H9 (cell line): ENCODE measurements around the gene ACOT11. TPM values are rescaled to one million over a fixed set of nuclear protein-coding genes. Genes with fewer than 3 reads are reported as not detected.

Experiments used
- DNase-seq: peaks from one replicate; pipeline ENCODE4 v3.0.0-alpha.2; 2017
- H2AFZ ChIP-seq: one replicate; pipeline ENCODE4 v1.6.1; 2013; ENCODE audit warnings: mild to moderate bottlenecking, low read length, control low read depth, moderate library complexity
- H2AK5ac ChIP-seq: 2 replicates; pipeline ENCODE4 v1.6.1; 2013; ENCODE audit warnings: low read length, control low read depth, mixed read lengths; ENCODE audit not compliant: insufficient read length
- H2BK120ac ChIP-seq: one replicate; pipeline ENCODE4 v1.6.1; 2013; ENCODE audit warnings: low read depth, mild to moderate bottlenecking, low read length, control low read depth, inconsistent platforms; ENCODE audit not compliant: poor library complexity, severe bottlenecking
- H2BK12ac ChIP-seq: 2 replicates; pipeline ENCODE4 v1.6.1; 2013; ENCODE audit warnings: low read length, control low read depth, mixed read lengths, low read depth; ENCODE audit not compliant: insufficient read length
- H2BK15ac ChIP-seq: 2 replicates; pipeline ENCODE4 v1.6.1; 2013; ENCODE audit warnings: low read depth, low read length, control low read depth
- H2BK20ac ChIP-seq: one replicate; pipeline ENCODE4 v1.6.1; 2013; ENCODE audit warnings: low read depth, mild to moderate bottlenecking, low read length, control low read depth, inconsistent platforms; ENCODE audit not compliant: poor library complexity, severe bottlenecking
- H2BK5ac ChIP-seq: 2 replicates; pipeline ENCODE4 v1.6.1; 2013; ENCODE audit warnings: low read length, control low read depth, mixed read lengths; ENCODE audit not compliant: insufficient read length
- H3K14ac ChIP-seq: 2 replicates; pipeline ENCODE4 v1.6.1; 2013; ENCODE audit warnings: low read length, control low read depth; ENCODE audit not compliant: insufficient read depth
- H3K18ac ChIP-seq: 2 replicates; pipeline ENCODE4 v1.6.1; 2013; ENCODE audit warnings: low read depth, mild to moderate bottlenecking, mixed read lengths, low read length, control low read depth; ENCODE audit not compliant: insufficient read length
- H3K23ac ChIP-seq: 2 replicates; pipeline ENCODE4 v1.6.1; 2013; ENCODE audit warnings: low read length, control low read depth, mixed read lengths, low read depth; ENCODE audit not compliant: insufficient read length
- H3K23me2 ChIP-seq: 2 replicates; pipeline ENCODE4 v1.6.1; 2013; ENCODE audit warnings: low read depth, mild to moderate bottlenecking, mixed read lengths, low read length, control low read depth; ENCODE audit not compliant: insufficient read length, poor library complexity, severe bottlenecking
- H3K27ac ChIP-seq: 2 replicates; pipeline ENCODE4 v1.5.1; 2013; ENCODE audit warnings: low read length, control low read depth, mixed read lengths, low read depth; ENCODE audit not compliant: insufficient read length
- H3K27me3 ChIP-seq: 2 replicates; pipeline ENCODE4 v1.6.1; 2013; ENCODE audit warnings: low read length, control low read depth, inconsistent platforms; ENCODE audit not compliant: insufficient read depth
- H3K4ac ChIP-seq: 2 replicates; pipeline ENCODE4 v1.6.1; 2013; ENCODE audit warnings: low read depth, mild to moderate bottlenecking, control low read depth, inconsistent platforms, low read length, moderate library complexity
- H3K4me1 ChIP-seq: 2 replicates; pipeline ENCODE4 v1.6.1; 2013; ENCODE audit warnings: low read length, control low read depth, inconsistent platforms; ENCODE audit not compliant: insufficient read depth
- H3K4me2 ChIP-seq: 2 replicates; pipeline ENCODE4 v1.6.1; 2013; ENCODE audit warnings: low read length, control low read depth, mixed read lengths; ENCODE audit not compliant: insufficient read length, insufficient read depth
- H3K56ac ChIP-seq: 2 replicates; pipeline ENCODE4 v1.6.1; 2013; ENCODE audit warnings: low read depth, mild to moderate bottlenecking, mixed read lengths, low read length, control low read depth; ENCODE audit not compliant: insufficient read length
- H3K79me1 ChIP-seq: 2 replicates; pipeline ENCODE4 v1.6.1; 2013; ENCODE audit warnings: low read depth, mild to moderate bottlenecking, moderate library complexity, low read length, control low read depth, inconsistent platforms; ENCODE audit not compliant: insufficient read depth, poor library complexity, severe bottlenecking
- H3K79me2 ChIP-seq: 2 replicates; pipeline ENCODE4 v1.6.1; 2013; ENCODE audit warnings: low read length, control low read depth, inconsistent platforms; ENCODE audit not compliant: insufficient read depth
- H3K9ac ChIP-seq: 2 replicates; pipeline ENCODE4 v1.6.1; 2013; ENCODE audit warnings: low read length, control low read depth, mixed read lengths; ENCODE audit not compliant: insufficient read length; ENCODE audit errors: extremely low read depth
- H3K9me3 ChIP-seq: one replicate; pipeline ENCODE4 v1.6.1; 2013; ENCODE audit warnings: low read depth, low read length, inconsistent platforms; ENCODE audit not compliant: control insufficient read depth
- H3T11ph ChIP-seq: one replicate; pipeline ENCODE4 v1.6.1; 2013; ENCODE audit warnings: mild to moderate bottlenecking, low read length, control low read depth, inconsistent platforms
- H4K20me1 ChIP-seq: one replicate; pipeline ENCODE4 v1.6.1; 2013; ENCODE audit not compliant: control insufficient read depth, insufficient read length, insufficient read depth
- H4K5ac ChIP-seq: 2 replicates; pipeline ENCODE4 v1.6.1; 2013; ENCODE audit warnings: low read depth, mild to moderate bottlenecking, mixed read lengths, low read length, control low read depth; ENCODE audit not compliant: insufficient read length
- H4K8ac ChIP-seq: replicated peaks from 2 replicates; pipeline ENCODE4 v1.6.1; 2013; ENCODE audit warnings: low read length, control low read depth, mixed read lengths, low read depth; ENCODE audit not compliant: insufficient read length
- H4K91ac ChIP-seq: 2 replicates; pipeline ENCODE4 v1.6.1; 2013; ENCODE audit warnings: low read depth, mild to moderate bottlenecking, moderate library complexity, mixed read lengths, low read length, control low read depth; ENCODE audit not compliant: insufficient read length
- H3K27ac Mint-ChIP-seq, 3 experiments: 2 replicates in 2 of 3; 3 replicates in 1 of 3; pipeline ENCODE4 v1.8.0; 2020 to 2021; ENCODE audit warnings: mixed read lengths in 3 of 3, mild to moderate bottlenecking in 1 of 3, moderate library complexity in 1 of 3
- H3K27me3 Mint-ChIP-seq: 2 replicates; pipeline ENCODE4 v1.8.0; 2021; ENCODE audit warnings: low read depth, mild to moderate bottlenecking, moderate library complexity, mixed read lengths
- H3K36me3 Mint-ChIP-seq, 3 experiments: 2 replicates in 2 of 3; 3 replicates in 1 of 3; pipeline ENCODE4 v1.8.0; 2020 to 2021; ENCODE audit warnings: low read depth in 3 of 3, mixed read lengths in 3 of 3; ENCODE audit not compliant: insufficient read depth in 1 of 3
- H3K4me1 Mint-ChIP-seq, 2 experiments: 2 replicates each; pipeline ENCODE4 v1.8.0; 2020; ENCODE audit warnings: mixed read lengths in 2 of 2
- H3K4me3 Mint-ChIP-seq, 2 experiments: 2 replicates in 1 of 2; 3 replicates in 1 of 2; pipeline ENCODE4 v1.8.0; 2020 to 2021; ENCODE audit warnings: mild to moderate bottlenecking in 2 of 2, mixed read lengths in 2 of 2, moderate library complexity in 1 of 2
- H3K9me3 Mint-ChIP-seq, 2 experiments: 2 replicates in 1 of 2; 3 replicates in 1 of 2; pipeline ENCODE4 v1.8.0; 2020; ENCODE audit warnings: mild to moderate bottlenecking in 2 of 2, mixed read lengths in 2 of 2, moderate library complexity in 1 of 2
- CTCF ChIP-seq: fragments of 200-600 bp; sonication (generic); conservative IDR thresholded peaks from 3 replicates; pipeline ENCODE4 v1.8.0; 2021; ENCODE audit warnings: antibody characterized with exemption, mild to moderate bottlenecking
- WGBS: extraction: QIAGEN DNeasy Blood & Tissue Kit; methylation state at CpG from one replicate; pipeline ENCODE4 v1.1.7; 2013; ENCODE audit warnings: missing lambda C conversion rate, low lambda C conversion rate, mixed read lengths; ENCODE audit not compliant: insufficient read length; ENCODE audit errors: extremely low coverage; 5-methylcytosine and 5-hydroxymethylcytosine counted together
- total RNA-seq: library from RNA; stranded (reverse); gene quantifications from 2 replicates; pipeline ENCODE4 v1.2.1, GENCODE V29; 2021

Gene ACOT11
- total RNA-seq, 1 experiment from 2014 or later = 4.0 TPM

- Histone ChIP-seq H4K91ac (no peak overlapping the region), H2BK15ac (peak overlapping the region; percentile 52; the same call in 1 of the 2 replicates), H4K8ac (no peak overlapping the region), H3K4me2 (no peak overlapping the region), H4K5ac (no peak overlapping the region), H2AK5ac (no peak overlapping the region), H4K20me1 (no peaks in the 10 kb centered on the region), H2BK120ac (no peak overlapping the region), H3K23me2 (no peaks in the 10 kb centered on the region), H3K14ac (no peak overlapping the region), H3K79me2 (no peaks in the 10 kb centered on the region), H3K23ac (no peak overlapping the region), H2BK20ac (no peak overlapping the region), H2BK12ac (no peak overlapping the region), H3K18ac (no peak overlapping the region), H3K56ac (no peak overlapping the region), H3K27ac (no peak overlapping the region), H3K4ac (no peak overlapping the region), H3K27me3 (no peaks in the 10 kb centered on the region), H2BK5ac (no peak overlapping the region), H3K4me1 (no peaks in the 10 kb centered on the region), H3K9ac (no peak overlapping the region), H3K79me1 (no peaks in the 10 kb centered on the region), H3T11ph (no peak overlapping the region), H3K9me3 (no peaks in the 10 kb centered on the region), H2AFZ (no peak overlapping the region)
- Mint-ChIP-seq H3K9me3 (no peaks in the 10 kb centered on the region), H3K4me1 (peaks cover 7 to 13% of the 10 kb centered on the region in 2 experiments), H3K27ac (no peak overlapping the region; a peak in 2 of 7 replicates), H3K4me3 (peak overlapping the region in 1 of 2 experiments; percentile 8; a peak in 1 of 5 replicates), H3K36me3 (no peaks in the 10 kb centered on the region), H3K27me3 (no peaks in the 10 kb centered on the region; the same call in 1 of the 2 replicates)
- TF ChIP-seq CTCF = no peak
- DNase-seq = no peak
- WGBS = no CpG with 5 or more reads among the region's 17 CpGs
These were observed 40.8 kb upstream of the ACOT11 start for GRCh38 chr1:54507033-54507870.
